ENCODE measurements around the gene GLT1D1. TPM values are rescaled to one million over a fixed set of nuclear protein-coding genes. Genes with fewer than 3 reads are reported as not detected.

Gene GLT1D1
- total and polyA plus RNA-seq, 2 of the 8 experiments (the other 6 are each of a cell fraction or from before 2014, with no cell fraction given) = 1.5 to 3.6 TPM

DNA sequence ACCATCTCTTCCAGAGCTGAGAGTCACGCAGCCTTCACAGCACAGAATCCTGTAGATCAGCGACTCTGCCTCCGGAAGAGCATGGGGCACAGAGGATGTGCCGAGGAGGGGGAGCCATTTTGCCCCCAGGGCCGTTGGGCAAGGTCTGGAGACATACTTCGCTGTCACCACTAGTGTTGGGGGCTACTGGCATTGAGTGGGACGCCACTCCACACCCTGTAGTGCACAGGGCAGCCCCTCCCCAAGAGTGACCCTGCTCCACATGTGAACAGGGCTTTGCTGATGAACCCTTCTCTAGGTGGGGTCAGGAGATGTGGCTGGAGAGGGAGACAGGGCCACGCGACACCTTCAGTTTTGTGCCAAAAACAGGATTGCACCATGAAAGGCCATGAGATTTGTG lies 6.0 kb downstream of the GLT1D1 start:
- Histone ChIP-seq H2BK12ac (ENCODE audit: low read depth, low read length) (no peak overlapping the region), H3K4me2 (ENCODE audit: insufficient read depth in 1 of 2, low read depth in 2 of 2, low read length in 2 of 2) (no peak overlapping the region), H3K18ac (ENCODE audit: extremely low read depth, low read length) (no peak overlapping the region), H3K9ac (replicated peaks in 1 of 4; ENCODE audit: extremely low read depth in 1 of 4, low read depth in 3 of 4, low read length in 3 of 4) (no peak overlapping the region), H3K27ac (ENCODE audit: low read depth, low read length) (no peak overlapping the region), H4K5ac (ENCODE audit: insufficient read length, low read depth, low read length) (no peak overlapping the region), H3K27me3 (replicated peaks in 1 of 4; ENCODE audit: control insufficient read depth in 3 of 4, extremely low read depth in 1 of 4, insufficient read depth in 3 of 4, low read length in 3 of 4) (peaks cover 0 to 6% (median 4%) of the 10 kb centered on the region in 4 experiments; a peak in 3 of 7 replicates), H3K79me2 (ENCODE audit: control insufficient read depth in 1 of 2, insufficient read depth in 2 of 2, low read length in 2 of 2) (no peaks in the 10 kb centered on the region), H3K23ac (ENCODE audit: insufficient read length) (no peak overlapping the region), H3K79me1 (ENCODE audit: low read depth, low read length) (no peaks in the 10 kb centered on the region), H2AFZ (ENCODE audit: low read length) (no peak overlapping the region), H4K20me1 (replicated peaks in 1 of 2; ENCODE audit: control insufficient read depth in 1 of 2, insufficient read depth in 2 of 2, low read length in 2 of 2) (no peaks in the 10 kb centered on the region), H3K4ac (replicated peaks; ENCODE audit: insufficient read length, low read depth, low read length) (no peak overlapping the region), H3K4me1 (replicated peaks in 1 of 4; ENCODE audit: control insufficient read depth in 3 of 4, insufficient read depth in 4 of 4, low read length in 3 of 4) (peaks cover 0 to 2% (median under 1%) of the 10 kb centered on the region in 4 experiments; a peak in 1 of 7 replicates), H3K56ac (replicated peaks; ENCODE audit: insufficient read length, low read depth, low read length) (no peak overlapping the region), H2BK5ac (ENCODE audit: low read depth, low read length) (no peak overlapping the region), H3K36me3 (ENCODE audit: control insufficient read depth in 2 of 4, insufficient read depth in 4 of 4, low read length in 3 of 4) (no peaks in the 10 kb centered on the region), H4K8ac (ENCODE audit: extremely low read depth, insufficient read depth, low read length) (no peak overlapping the region), H2BK20ac (ENCODE audit: low read length) (no peak overlapping the region), H3K14ac (ENCODE audit: insufficient read length) (no peak overlapping the region), H2AK5ac (ENCODE audit: low read depth, low read length) (no peak overlapping the region), H4K91ac (replicated peaks; ENCODE audit: insufficient read length, low read length) (no peak overlapping the region), H2BK15ac (ENCODE audit: low read length) (no peak overlapping the region), H3K9me3 (ENCODE audit: insufficient read depth in 2 of 2, low read depth in 1 of 2, low read length in 1 of 2) (no peaks in the 10 kb centered on the region), H2BK120ac (replicated peaks; ENCODE audit: low read depth, low read length) (no peak overlapping the region), H3K23me2 (ENCODE audit: low read depth, low read length) (no peaks in the 10 kb centered on the region), H3K4me3 (ENCODE audit: extremely low read depth in 1 of 4, insufficient read depth in 2 of 4, low read depth in 3 of 4, low read length in 4 of 4) (no peak overlapping the region)
- ChIA-PET POLR2A (ENCODE audit: partially characterized antibody) (no interaction called here), CTCF (ENCODE audit: partially characterized antibody) (interaction anchor here (1.0 to 1.1 kb wide), 2 partner anchors 22 to 210 kb away, joined by 4 read pairs; no protein-coding TSS in a partner anchor)
- 91% methylated on average over 9 of the region's 9 CpGs; no CpG with 5 or more reads in 1 of the 2 experiments for WGBS, 2 experiments (ENCODE audit: extremely low coverage in 1 of 2, insufficient coverage in 1 of 2, insufficient read length in 1 of 2, insufficient replicate concordance in 2 of 2, low coverage in 1 of 2, low lambda C conversion rate in 2 of 2, missing lambda C conversion rate in 1 of 2)
- TF ChIP-seq CBX5 (IDR thresholded peaks at IDR 0.05; ENCODE audit: low read depth, low read length) = no peak
- DNase-seq (ENCODE audit: low read depth in 1 of 2, low spot score in 2 of 2) (no peak), FAIRE-seq (no peak)

Data from H1 (cell line).